Transverse colon (tissue), 4 donors: ENCODE measurements around the gene RBM19. TPM values are rescaled to one million over a fixed set of nuclear protein-coding genes. Genes with fewer than 3 reads are reported as not detected.
A peak's percentile ranks its signal among the peaks of the same experiment; 100 is the strongest.

ENCODE experiments used
- DNase-seq: peaks from one replicate; pipeline ENCODE4 v3.0.0-alpha.2; 2019
- H3K27ac ChIP-seq, 4 donors: fragments of 200-600 bp; sonication (generic); 2 replicates each; pipeline ENCODE4 v1.5.1; 2016 to 2018; ENCODE audit warnings: inconsistent platforms in 4 of 4
- H3K27me3 ChIP-seq: fragments of 200-600 bp; sonication (generic); 2 replicates; pipeline ENCODE4 v1.5.1; 2017; ENCODE audit warnings: inconsistent platforms
- H3K36me3 ChIP-seq, 4 donors: fragments of 200-600 bp; sonication (generic); 2 replicates each; pipeline ENCODE4 v1.5.1; 2017 to 2019; ENCODE audit warnings: inconsistent platforms in 4 of 4
- H3K4me1 ChIP-seq, 4 donors: fragments of 200-600 bp; sonication (generic); 2 replicates each; pipeline ENCODE4 v1.5.1; 2017 to 2020; ENCODE audit warnings: inconsistent platforms in 4 of 4
- H3K4me3 ChIP-seq, 4 donors: fragments of 200-600 bp; sonication (generic); 1 replicate in 1 of 4; 2 replicates in 3 of 4; pipeline versions ENCODE4 v1.5.1 to v1.6.1; 2017 to 2019; ENCODE audit warnings: inconsistent platforms in 4 of 4
- H3K9me3 ChIP-seq, 2 donors: fragments of 200-600 bp; sonication (generic); 2 replicates each; pipeline ENCODE4 v1.5.1; 2017 to 2019; ENCODE audit warnings: inconsistent platforms in 2 of 2
- EP300 ChIP-seq: sonication (generic); formaldehyde crosslinking; IDR thresholded peaks from one replicate; pipeline ENCODE4 v1.6.1; 2017; ENCODE audit warnings: antibody characterized with exemption, low read depth
- POLR2A ChIP-seq: fragments of 450-650 bp; IDR thresholded peaks from one replicate; pipeline ENCODE4 v1.6.1; 2016; ENCODE audit warnings: antibody characterized with exemption, mild to moderate bottlenecking, moderate library complexity
- POLR2AphosphoS5 ChIP-seq, 3 donors: sonication (generic); formaldehyde crosslinking; IDR thresholded peaks; one replicate each; pipeline ENCODE4 v1.6.1; 2016; ENCODE audit warnings: antibody characterized with exemption in 3 of 3
- WGBS, 2 donors: methylation state at CpG; one replicate each; pipeline ENCODE4 v1.1.5; 2018; ENCODE audit warnings: low coverage in 1 of 2; 5-methylcytosine and 5-hydroxymethylcytosine counted together
- in situ Hi-C, 4 donors: fragments of 200-750 bp; cut with MboI; loops; one replicate each; pipeline versions ENCODE4 v1.15.0 to v1.15.1; 2017; ENCODE audit warnings: low sequenced_read_pairs in 3 of 4, low pct_ligation_motif_present in 1 of 4, low pct_unique_long_range_greater_than_20kb in 1 of 4
- intact Hi-C: fragments of 100-400 bp; cut with DNase I; formaldehyde crosslinking; loops from one replicate; pipeline ENCODE4 v1.15.1; 2023; ENCODE audit warnings: low total_unique reads
- total RNA-seq, 4 donors: library from RNA; depleted of rRNA; stranded (reverse); fragments of >200 nt; gene quantifications; one replicate each; pipeline ENCODE4 v1.1.0, GENCODE V29; 2016
- TF ChIP-seq, protein P1 (sequence below), 5 experiments: fragments of 200-600 bp in 3 of 5; fragments of 450-650 bp in 2 of 5; sonication (generic) in 3 of 5; IDR thresholded peaks; 1 replicate in 2 of 5; 2 replicates in 3 of 5; pipeline ENCODE4 v1.5.1; 2016 to 2017; ENCODE audit warnings: antibody characterized with exemption in 5 of 5, inconsistent platforms in 3 of 5, mild to moderate bottlenecking in 2 of 5, moderate library complexity in 1 of 5

RBM19 gene
- total RNA-seq, 4 donors from 2014 or later, result 24.3 to 96.1 (median 28.7) TPM

DNA sequence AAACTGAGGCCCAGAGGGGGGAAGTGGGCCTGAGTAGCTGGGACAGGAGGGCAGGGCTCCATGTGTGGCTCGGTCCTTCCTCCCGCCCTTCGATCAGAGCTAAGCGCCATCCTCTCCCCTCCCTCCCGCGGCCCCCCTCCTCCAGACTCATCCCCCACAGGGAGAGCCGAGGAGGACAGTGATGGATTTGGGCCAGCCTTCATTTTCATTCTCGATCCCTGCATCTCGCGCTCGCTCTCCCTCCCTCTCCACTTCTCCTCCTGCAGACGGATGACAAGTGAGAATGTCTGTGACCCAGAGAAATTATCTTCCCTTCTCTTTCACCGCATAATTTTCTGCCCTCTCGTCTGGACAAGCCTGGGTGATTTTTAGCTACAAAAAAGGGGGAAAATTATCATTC is 183.3 kb downstream of the RBM19 start:
- intact Hi-C loops (no loop called here), in situ Hi-C loops (no loop called here)
- TF ChIP-seq POLR2A (no peak), POLR2AphosphoS5 (IDR thresholded peaks at IDR 0.05) (no peak), EP300 (no peak)
- TF ChIP-seq, protein P1, sequence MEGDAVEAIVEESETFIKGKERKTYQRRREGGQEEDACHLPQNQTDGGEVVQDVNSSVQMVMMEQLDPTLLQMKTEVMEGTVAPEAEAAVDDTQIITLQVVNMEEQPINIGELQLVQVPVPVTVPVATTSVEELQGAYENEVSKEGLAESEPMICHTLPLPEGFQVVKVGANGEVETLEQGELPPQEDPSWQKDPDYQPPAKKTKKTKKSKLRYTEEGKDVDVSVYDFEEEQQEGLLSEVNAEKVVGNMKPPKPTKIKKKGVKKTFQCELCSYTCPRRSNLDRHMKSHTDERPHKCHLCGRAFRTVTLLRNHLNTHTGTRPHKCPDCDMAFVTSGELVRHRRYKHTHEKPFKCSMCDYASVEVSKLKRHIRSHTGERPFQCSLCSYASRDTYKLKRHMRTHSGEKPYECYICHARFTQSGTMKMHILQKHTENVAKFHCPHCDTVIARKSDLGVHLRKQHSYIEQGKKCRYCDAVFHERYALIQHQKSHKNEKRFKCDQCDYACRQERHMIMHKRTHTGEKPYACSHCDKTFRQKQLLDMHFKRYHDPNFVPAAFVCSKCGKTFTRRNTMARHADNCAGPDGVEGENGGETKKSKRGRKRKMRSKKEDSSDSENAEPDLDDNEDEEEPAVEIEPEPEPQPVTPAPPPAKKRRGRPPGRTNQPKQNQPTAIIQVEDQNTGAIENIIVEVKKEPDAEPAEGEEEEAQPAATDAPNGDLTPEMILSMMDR (IDR thresholded peaks at IDR 0.05), result no peak
- DNase-seq, result no peak
- WGBS, 2 donors, result 46 to 55% methylated on average over 4 to 14 of the region's 14 CpGs
- Histone ChIP-seq H3K9me3 (no peaks in the 10 kb centered on the region), H3K4me3 (no peak overlapping the region), H3K36me3 (no peaks in the 10 kb centered on the region), H3K4me1 (peaks cover 0 to 3% (median 0%) of the 10 kb centered on the region in 4 donors), H3K27me3 (peaks cover 61% of the 10 kb centered on the region), H3K27ac (no peak overlapping the region)

DNA sequence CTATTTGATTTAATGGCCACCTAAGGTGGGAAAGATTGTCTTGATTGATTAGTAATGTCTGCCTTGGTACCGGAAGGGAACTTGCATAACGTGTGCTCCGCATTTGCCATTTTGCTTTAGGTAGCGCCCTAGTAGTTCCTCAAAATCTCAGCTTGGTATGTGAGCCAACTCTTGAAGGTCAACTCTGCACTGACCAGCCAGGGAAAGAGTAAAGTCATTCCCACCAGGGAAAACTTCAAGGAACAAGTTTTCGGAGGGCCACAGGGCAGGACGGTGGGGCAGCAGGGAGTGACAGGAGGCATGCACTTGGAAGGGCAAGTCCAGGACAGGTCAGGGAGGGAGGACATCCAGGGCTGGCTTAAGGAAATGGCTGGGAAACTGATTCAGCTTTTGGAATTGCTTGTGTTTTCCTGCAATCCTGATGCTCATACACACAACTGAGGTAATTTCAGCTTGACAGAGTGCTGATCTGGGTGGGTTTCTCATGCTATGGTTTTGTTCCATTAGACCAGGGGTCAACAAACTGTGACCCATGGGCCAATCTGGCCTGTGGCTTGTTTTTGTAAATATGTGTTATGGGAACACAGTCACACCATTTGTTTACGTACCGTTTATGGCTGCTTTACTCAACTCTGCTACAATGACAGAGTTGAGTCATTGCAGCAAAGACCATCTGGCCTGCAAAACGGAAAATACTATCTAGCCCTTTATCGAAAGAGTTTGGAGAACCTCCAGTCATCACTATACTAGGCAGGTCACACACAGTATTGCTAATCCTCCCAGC is 184.5 kb downstream of the RBM19 start:
- WGBS, 2 donors, result 32% methylated on average over 10 of the region's 10 CpGs; no CpG with 5 or more reads in 1 of the 2 donors
- Histone ChIP-seq H3K27ac (peak overlapping the region in 1 of 4 donors; percentile 34), H3K4me3 (no peak overlapping the region), H3K4me1 (peaks cover 0 to 3% (median 0%) of the 10 kb centered on the region in 4 donors), H3K9me3 (no peaks in the 10 kb centered on the region), H3K27me3 (peaks cover 70% of the 10 kb centered on the region), H3K36me3 (no peaks in the 10 kb centered on the region)
- in situ Hi-C loops, result no loop called here
- no peak for DNase-seq
- TF ChIP-seq, protein P1 (IDR thresholded peaks at IDR 0.05), result no peak
- TF ChIP-seq POLR2AphosphoS5 (IDR thresholded peaks at IDR 0.05) (peak in 1 of 3 donors; percentile 29), POLR2A (no peak), EP300 (no peak)
- intact Hi-C loops, result no loop called here

DNA sequence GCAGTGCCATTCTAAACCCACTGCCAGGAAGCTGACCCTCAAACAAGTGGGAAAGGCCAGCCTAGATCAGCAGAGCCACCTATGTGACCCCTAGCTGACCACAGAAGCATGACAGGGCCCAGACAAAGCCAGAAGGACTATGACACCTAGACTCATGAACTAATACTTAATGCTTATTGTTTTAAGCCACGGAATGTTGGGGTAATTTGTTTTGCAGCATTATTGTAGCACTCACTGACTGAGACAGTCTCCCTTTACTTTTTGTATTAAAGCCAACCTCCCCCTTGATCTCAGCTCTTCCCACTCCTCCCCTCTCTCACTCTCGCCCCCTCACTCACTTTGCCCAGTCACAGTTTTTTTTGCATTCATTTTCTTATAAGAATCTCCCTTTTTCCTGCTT is 186.4 kb downstream of the RBM19 start:
- no peak overlapping the region for H3K27ac ChIP-seq
- peaks cover 0 to 3% (median 0%) of the 10 kb centered on the region in 4 donors for H3K4me1 ChIP-seq
- 75 to 77% methylated on average over 1 to 2 of the region's 2 CpGs for WGBS, 2 donors
- DNase-seq, result no peak
- intact Hi-C loops (no loop called here), in situ Hi-C loops (no loop called here)
- H3K27me3 ChIP-seq, result peaks cover 59% of the 10 kb centered on the region
- H3K9me3 ChIP-seq, result no peaks in the 10 kb centered on the region
- TF ChIP-seq EP300 (no peak), POLR2A (no peak)
- TF ChIP-seq, protein P1 (IDR thresholded peaks at IDR 0.05), result no peak
- H3K36me3 ChIP-seq, result no peaks in the 10 kb centered on the region
- no peak overlapping the region for H3K4me3 ChIP-seq

DNA sequence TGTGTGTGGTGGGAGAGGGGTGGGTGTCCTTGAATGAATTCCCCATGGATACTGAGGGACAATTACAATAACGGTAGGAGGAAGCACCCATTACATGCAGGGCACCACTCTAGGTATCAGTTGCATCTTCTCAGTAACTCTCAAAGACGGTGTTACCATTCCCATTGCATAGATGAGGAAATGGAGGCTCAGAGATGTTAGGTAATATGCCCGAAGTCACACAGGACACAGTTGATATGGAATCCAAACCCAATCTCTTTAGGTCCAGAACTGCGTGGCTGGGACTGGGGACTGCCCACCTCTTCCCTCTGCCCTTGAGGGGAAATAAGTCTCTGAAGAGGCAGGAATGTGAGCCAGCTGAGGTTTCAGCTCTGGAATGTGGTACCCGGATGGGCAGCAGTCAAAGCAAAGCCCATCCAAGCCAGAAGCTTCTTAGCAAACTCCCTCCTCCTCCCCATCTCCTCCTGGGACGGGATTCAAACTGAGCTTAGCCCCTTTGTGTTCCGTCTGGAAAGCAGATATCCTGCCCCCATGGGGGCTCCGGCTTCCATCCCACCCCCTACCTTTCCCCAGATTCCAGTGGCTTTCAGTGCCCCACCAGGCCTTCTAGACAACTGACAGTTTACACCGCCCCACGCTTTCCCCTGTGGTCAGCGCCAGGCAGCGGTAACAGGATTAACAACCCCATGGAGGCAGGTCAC is 187.5 kb downstream of the RBM19 start:
- intact Hi-C loops (no loop called here), in situ Hi-C loops (no loop called here)
- no peak for DNase-seq
- Histone ChIP-seq H3K27ac (no peak overlapping the region), H3K9me3 (no peaks in the 10 kb centered on the region), H3K4me3 (no peak overlapping the region), H3K36me3 (no peaks in the 10 kb centered on the region), H3K27me3 (peaks cover 57% of the 10 kb centered on the region), H3K4me1 (peaks cover 0 to 3% (median 0%) of the 10 kb centered on the region in 4 donors)
- WGBS, 2 donors, result 35 to 46% methylated on average over 2 to 12 of the region's 12 CpGs
- TF ChIP-seq EP300 (no peak), POLR2A (no peak), POLR2AphosphoS5 (IDR thresholded peaks at IDR 0.05) (no peak)
- TF ChIP-seq, protein P1 (IDR thresholded peaks at IDR 0.05), result no peak
